PFSK-1 (cell line): Measurements from ENCODE around the gene RAP1GAP2.

ENCODE experiments used
- FOXP2 ChIP-seq: optimal IDR thresholded peaks from 2 replicates; pipeline ENCODE3; 2011; ENCODE audit warnings: borderline replicate concordance, control low read depth, inconsistent platforms; ENCODE audit not compliant: insufficient read depth; ENCODE audit errors: extremely low read length, extremely low read depth
- POLR2AphosphoS5 ChIP-seq: IDR thresholded peaks from 2 replicates; pipeline ENCODE4 v1.6.1; 2012; ENCODE audit warnings: low read depth, mild to moderate bottlenecking, control low read depth, low read length, moderate library complexity
- REST ChIP-seq, 2 experiments: IDR thresholded peaks; 2 replicates each; pipeline versions ENCODE4 v1.6.1 to v1.8.0; 2011 to 2012; ENCODE audit warnings: low read depth in 2 of 2, low read length in 2 of 2, control low read depth in 1 of 2, inconsistent platforms in 1 of 2, mild to moderate bottlenecking in 1 of 2, moderate library complexity in 1 of 2; ENCODE audit not compliant: insufficient read depth in 1 of 2
- SIN3A ChIP-seq: IDR thresholded peaks from 2 replicates; pipeline ENCODE4 v1.6.1; 2012; ENCODE audit warnings: mild to moderate bottlenecking, low read length, moderate library complexity, borderline replicate concordance; ENCODE audit not compliant: insufficient read depth
- TAF1 ChIP-seq: IDR thresholded peaks from 2 replicates; pipeline ENCODE4 v1.6.1; 2012; ENCODE audit warnings: low read length, control low read depth, borderline replicate concordance; ENCODE audit not compliant: insufficient read depth

The RAP1GAP2 gene

GRCh38 chr17:2853283-2854142, 57.3 kb downstream of the RAP1GAP2 start:
- TF ChIP-seq REST (IDR thresholded peaks at IDR 0.05; ENCODE audit: insufficient read depth in 1 of 2, low read depth in 2 of 2, low read length in 2 of 2): no peak
- TF ChIP-seq FOXP2: no peak
- no peak for TF ChIP-seq TAF1
- no peak for TF ChIP-seq POLR2AphosphoS5
- no peak for TF ChIP-seq SIN3A

- TF ChIP-seq SIN3A (no peak), FOXP2 (no peak), TAF1 (no peak), POLR2AphosphoS5 (no peak), REST (IDR thresholded peaks at IDR 0.05; ENCODE audit: insufficient read depth in 1 of 2, low read depth in 2 of 2, low read length in 2 of 2) (no peak)
Observed at GRCh38 chr17:2854143-2855055, 58.2 kb downstream of the RAP1GAP2 start.

- TF ChIP-seq SIN3A (no peak), REST (IDR thresholded peaks at IDR 0.05; ENCODE audit: insufficient read depth in 1 of 2, low read depth in 2 of 2, low read length in 2 of 2) (no peak), TAF1 (no peak), FOXP2 (no peak), POLR2AphosphoS5 (no peak)
Observed at GRCh38 chr17:2855063-2855600, 58.9 kb downstream of the RAP1GAP2 start.

GRCh38 chr17:2856727-2857126, 60.5 kb downstream of the RAP1GAP2 start:
- no peak for TF ChIP-seq SIN3A
- TF ChIP-seq REST (IDR thresholded peaks at IDR 0.05; ENCODE audit: insufficient read depth in 1 of 2, low read depth in 2 of 2, low read length in 2 of 2): no peak
- no peak for TF ChIP-seq TAF1
- TF ChIP-seq POLR2AphosphoS5: no peak
- TF ChIP-seq FOXP2: no peak
